H1 (cell line): ENCODE data around the gene CD151. TPM values are rescaled to one million over a fixed set of nuclear protein-coding genes. Genes with fewer than 3 reads are reported as not detected.

Experiments
- CTCF ChIA-PET: fragments of 300-600 bp; sonication (Branson Sonifier 250); formaldehyde crosslinking; loops from one replicate; lab custom pipeline; 2021; ENCODE audit not compliant: partially characterized antibody; lab: Charles Lee
- POLR2A ChIA-PET: fragments of 300-600 bp; sonication (Branson Sonifier 250); formaldehyde crosslinking; loops from one replicate; lab custom pipeline; 2021; ENCODE audit warnings: inconsistent platforms; ENCODE audit not compliant: partially characterized antibody; lab: Charles Lee
- DNase-seq, 2 experiments: peaks; one replicate each; pipeline versions ENCODE4 v3.0.0 to v3.0.0-alpha.2; 2010 to 2022; ENCODE audit warnings: low spot score in 2 of 2, low read depth in 1 of 2, mixed read lengths in 1 of 2
- FAIRE-seq: peaks from 2 replicates; lab custom pipeline; 2011; peaks lifted over from hg19 to GRCh38; lab: Jason Lieb, UNC
- H2AFZ ChIP-seq: 2 replicates; pipeline ENCODE4 v1.8.1; 2012; ENCODE audit warnings: low read length, inconsistent platforms
- H2AK5ac ChIP-seq: 2 replicates; pipeline ENCODE4 v1.6.1; 2013; ENCODE audit warnings: low read depth, low read length
- H2BK120ac ChIP-seq: replicated peaks from 2 replicates; pipeline ENCODE3; 2013; ENCODE audit warnings: low read depth, low read length, inconsistent platforms
- H2BK12ac ChIP-seq: 2 replicates; pipeline ENCODE4 v1.6.1; 2013; ENCODE audit warnings: low read depth, low read length
- H2BK15ac ChIP-seq: 2 replicates; pipeline ENCODE4 v1.6.1; 2013; ENCODE audit warnings: low read length
- H2BK20ac ChIP-seq: 2 replicates; pipeline ENCODE4 v1.6.1; 2013; ENCODE audit warnings: low read length
- H2BK5ac ChIP-seq: 2 replicates; pipeline ENCODE4 v1.6.1; 2013; ENCODE audit warnings: low read depth, low read length
- H3K14ac ChIP-seq: 2 replicates; pipeline ENCODE4 v1.6.1; 2013; ENCODE audit warnings: inconsistent platforms; ENCODE audit not compliant: insufficient read length
- H3K18ac ChIP-seq: 2 replicates; pipeline ENCODE4 v1.6.1; 2013; ENCODE audit warnings: low read length; ENCODE audit errors: extremely low read depth
- H3K23ac ChIP-seq: 2 replicates; pipeline ENCODE4 v1.6.1; 2013; ENCODE audit warnings: inconsistent platforms; ENCODE audit not compliant: insufficient read length
- H3K23me2 ChIP-seq: 2 replicates; pipeline ENCODE4 v1.6.1; 2013; ENCODE audit warnings: low read depth, low read length
- H3K27ac ChIP-seq: 2 replicates; pipeline ENCODE4 v1.6.1; 2011; ENCODE audit warnings: low read depth, low read length, inconsistent platforms
- H3K27me3 ChIP-seq, 4 experiments: replicated peaks in 1 of 4; 1 replicate in 1 of 4; 2 replicates in 3 of 4; pipeline versions ENCODE4 v1.6.1 to v1.8.1; 2011 to 2013; ENCODE audit warnings: low read length in 3 of 4, mild to moderate bottlenecking in 3 of 4, inconsistent platforms in 2 of 4, mixed read lengths in 2 of 4, moderate library complexity in 1 of 4; ENCODE audit not compliant: control insufficient read depth in 3 of 4, insufficient read depth in 3 of 4; ENCODE audit errors: extremely low read depth in 1 of 4
- H3K36me3 ChIP-seq, 4 experiments: 2 replicates each; pipeline versions ENCODE4 v1.6.1 to v1.8.1; 2011 to 2013; ENCODE audit warnings: mild to moderate bottlenecking in 4 of 4, low read length in 3 of 4, moderate library complexity in 2 of 4, control low read depth in 1 of 4, inconsistent platforms in 1 of 4; ENCODE audit not compliant: insufficient read depth in 4 of 4, control insufficient read depth in 2 of 4
- H3K4ac ChIP-seq: replicated peaks from 2 replicates; pipeline ENCODE3; 2013; ENCODE audit warnings: low read length, low read depth, mixed read lengths, inconsistent platforms; ENCODE audit not compliant: insufficient read length
- H3K4me1 ChIP-seq, 4 experiments: replicated peaks in 1 of 4; 1 replicate in 1 of 4; 2 replicates in 3 of 4; pipeline versions ENCODE4 v1.6.1 to v1.8.1; 2011 to 2013; ENCODE audit warnings: low read length in 3 of 4, inconsistent platforms in 2 of 4, mixed read lengths in 1 of 4; ENCODE audit not compliant: insufficient read depth in 4 of 4, control insufficient read depth in 3 of 4
- H3K4me2 ChIP-seq, 2 experiments: 2 replicates each; pipeline versions ENCODE4 v1.6.1 to v1.8.1; 2011 to 2013; ENCODE audit warnings: low read depth in 2 of 2, low read length in 2 of 2, control low read depth in 1 of 2, inconsistent platforms in 1 of 2, mild to moderate bottlenecking in 1 of 2; ENCODE audit not compliant: insufficient read depth in 1 of 2
- H3K4me3 ChIP-seq, 4 experiments: fragments of 200-600, 300-600 bp in 1 of 4; sonication (generic), shearing (Covaris generic), sonication (Bioruptor Twin) in 1 of 4; 2 replicates each; pipeline versions ENCODE4 v1.5.1 to v1.8.1; 2011 to 2016; ENCODE audit warnings: low read length in 4 of 4, low read depth in 3 of 4, control low read depth in 2 of 4, inconsistent platforms in 2 of 4, mild to moderate bottlenecking in 2 of 4, mixed read lengths in 1 of 4, moderate library complexity in 1 of 4; ENCODE audit not compliant: insufficient read depth in 2 of 4; ENCODE audit errors: extremely low read depth in 1 of 4
- H3K56ac ChIP-seq: replicated peaks from 2 replicates; pipeline ENCODE3; 2013; ENCODE audit warnings: low read depth, mild to moderate bottlenecking, mixed read lengths, low read length, inconsistent platforms; ENCODE audit not compliant: insufficient read length
- H3K79me1 ChIP-seq: 2 replicates; pipeline ENCODE4 v1.6.1; 2013; ENCODE audit warnings: low read depth, low read length, control low read depth
- H3K79me2 ChIP-seq, 2 experiments: 2 replicates each; pipeline versions ENCODE4 v1.6.1 to v1.8.1; 2012 to 2013; ENCODE audit warnings: low read length in 2 of 2, mild to moderate bottlenecking in 2 of 2, inconsistent platforms in 1 of 2; ENCODE audit not compliant: insufficient read depth in 2 of 2, control insufficient read depth in 1 of 2
- H3K9ac ChIP-seq, 4 experiments: replicated peaks in 1 of 4; 1 replicate in 1 of 4; 2 replicates in 3 of 4; pipeline versions ENCODE4 v1.6.1 to v1.8.1; 2011 to 2013; ENCODE audit warnings: low read depth in 3 of 4, low read length in 3 of 4, control low read depth in 2 of 4, mild to moderate bottlenecking in 2 of 4, moderate library complexity in 2 of 4, inconsistent platforms in 1 of 4; ENCODE audit errors: extremely low read depth in 1 of 4
- H3K9me3 ChIP-seq, 2 experiments: 2 replicates each; pipeline versions ENCODE4 v1.6.1 to v1.8.1; 2012 to 2013; ENCODE audit warnings: mild to moderate bottlenecking in 2 of 2, moderate library complexity in 2 of 2, control low read depth in 1 of 2, inconsistent platforms in 1 of 2, low read depth in 1 of 2, low read length in 1 of 2, mixed read lengths in 1 of 2; ENCODE audit not compliant: insufficient read depth in 2 of 2
- H4K20me1 ChIP-seq, 2 experiments: replicated peaks in 1 of 2; 2 replicates each; pipeline versions ENCODE3 to v1.8.1; 2011 to 2013; ENCODE audit warnings: inconsistent platforms in 2 of 2, low read length in 2 of 2, mild to moderate bottlenecking in 1 of 2; ENCODE audit not compliant: insufficient read depth in 2 of 2, control insufficient read depth in 1 of 2
- H4K5ac ChIP-seq: 2 replicates; pipeline ENCODE4 v1.6.1; 2013; ENCODE audit warnings: low read length, low read depth, mixed read lengths, inconsistent platforms; ENCODE audit not compliant: insufficient read length
- H4K8ac ChIP-seq: 2 replicates; pipeline ENCODE4 v1.8.0; 2013; ENCODE audit warnings: mild to moderate bottlenecking, moderate library complexity, low read length, inconsistent platforms; ENCODE audit not compliant: insufficient read depth; ENCODE audit errors: extremely low read depth
- H4K91ac ChIP-seq: replicated peaks from 2 replicates; pipeline ENCODE3; 2013; ENCODE audit warnings: low read length, mixed read lengths, inconsistent platforms; ENCODE audit not compliant: insufficient read length
- BCL11A ChIP-seq, 2 experiments: IDR thresholded peaks; one replicate each; pipeline ENCODE4 v1.6.1; 2011; ENCODE audit warnings: low read depth in 2 of 2, low read length in 2 of 2, mild to moderate bottlenecking in 2 of 2
- CBX5 ChIP-seq: fragments of 300-800, 300-1000 bp; sonication (generic); IDR thresholded peaks from 2 replicates; pipeline ENCODE4 v1.7.1; 2016; ENCODE audit warnings: antibody characterized with exemption, low read length, low read depth
- CEBPB ChIP-seq: IDR thresholded peaks from 2 replicates; pipeline ENCODE4 v1.6.1; 2012; ENCODE audit warnings: low read depth, low read length
- CREB1 ChIP-seq: IDR thresholded peaks from 2 replicates; pipeline ENCODE4 v1.6.1; 2012; ENCODE audit warnings: inconsistent platforms
- CTCF ChIP-seq, 3 experiments: IDR thresholded peaks; 1 replicate in 2 of 3; 2 replicates in 1 of 3; pipeline versions ENCODE4 v1.5.1 to v1.6.1; 2011; ENCODE audit warnings: low read length in 3 of 3, mild to moderate bottlenecking in 3 of 3, inconsistent platforms in 2 of 3, low read depth in 1 of 3, moderate library complexity in 1 of 3; ENCODE audit not compliant: insufficient read depth in 1 of 3; ENCODE audit errors: control extremely low read depth in 1 of 3
- E2F6 ChIP-seq: IDR thresholded peaks from 2 replicates; pipeline ENCODE4 v1.6.1; 2012; ENCODE audit warnings: inconsistent platforms
- JUN ChIP-seq: IDR thresholded peaks from 2 replicates; pipeline ENCODE4 v1.6.1; 2011; ENCODE audit warnings: low read depth, mild to moderate bottlenecking, improper control_type of control experiment, low read length
- MAX ChIP-seq: IDR thresholded peaks from 2 replicates; pipeline ENCODE4 v1.6.1; 2012; ENCODE audit warnings: inconsistent platforms
- SP4 ChIP-seq: IDR thresholded peaks from 2 replicates; pipeline ENCODE4 v1.6.1; 2012; ENCODE audit warnings: low read length, inconsistent platforms
- TAF1 ChIP-seq: IDR thresholded peaks from 2 replicates; pipeline ENCODE4 v1.6.1; 2011; ENCODE audit warnings: mild to moderate bottlenecking, low read depth, low read length
- WGBS, 2 experiments: shearing (Covaris generic) in 1 of 2; methylation state at CpG; one replicate each; pipeline versions ENCODE4 v1.1.6 to v1.1.7; 2013 to 2015; ENCODE audit warnings: low lambda C conversion rate in 2 of 2, mixed read lengths in 2 of 2, inconsistent platforms in 1 of 2, low coverage in 1 of 2, missing lambda C conversion rate in 1 of 2; ENCODE audit not compliant: insufficient replicate concordance in 2 of 2, insufficient coverage in 1 of 2, insufficient read length in 1 of 2; ENCODE audit errors: extremely low coverage in 1 of 2, missing lambda C conversion rate in 1 of 2; 5-methylcytosine and 5-hydroxymethylcytosine counted together
- polyA plus RNA-seq, 7 experiments: library from polyadenylated mRNA; depleted of rRNA in 3 of 7; stranded (reverse) in 5 of 7; unstranded in 2 of 7; fragments of >200 nt in 5 of 7; fragments of 200-250 nt in 2 of 7; gene quantifications; 1 replicate in 5 of 7; 2 replicates in 1 of 7; 4 replicates in 1 of 7; pipeline versions ENCODE4 v1.2.1 to v1.2.3, GENCODE V29; 2011 to 2013; ENCODE audit warnings: missing spikeins in 2 of 7, mixed read lengths in 2 of 7
- total RNA-seq: library from RNA; stranded (reverse); fragmentation: NEBNext Ultra II Directional; extraction: Animal tissue kit (Norgen Biotek cat#: 25700); gene quantifications from 2 replicates; pipeline ENCODE4 v1.2.1, GENCODE V29; 2021

CD151 gene
- total and polyA plus RNA-seq, 2 of the 8 experiments (the other 6 are each of a cell fraction or from before 2014, with no cell fraction given): 101 to 212 TPM

- Histone ChIP-seq H3K36me3 (peaks cover 0 to 12% (median 0%) of the 10 kb centered on the region in 4 experiments; a peak in 4 of 8 replicates), H4K5ac (no peak overlapping the region), H4K91ac (no peak overlapping the region), H3K4me3 (no peak overlapping the region), H3K14ac (no peak overlapping the region), H3K4ac (no peak overlapping the region), H3K4me1 (no peaks in the 10 kb centered on the region; a peak in 2 of 7 replicates), H3K9me3 (no peaks in the 10 kb centered on the region), H4K20me1 (peaks cover 8 to 25% of the 10 kb centered on the region in 2 experiments), H3K23ac (no peak overlapping the region), H2AK5ac (no peak overlapping the region), H2BK12ac (no peak overlapping the region), H2BK120ac (no peak overlapping the region), H2AFZ (no peak overlapping the region), H3K9ac (no peak overlapping the region), H3K27ac (no peak overlapping the region), H3K79me2 (no peaks in the 10 kb centered on the region), H2BK20ac (no peak overlapping the region), H3K79me1 (no peaks in the 10 kb centered on the region), H3K23me2 (no peaks in the 10 kb centered on the region), H3K56ac (no peak overlapping the region), H2BK15ac (no peak overlapping the region), H2BK5ac (no peak overlapping the region), H3K4me2 (no peak overlapping the region), H3K18ac (no peak overlapping the region), H3K27me3 (no peaks in the 10 kb centered on the region)
- DNase-seq: no peak
- CTCF ChIA-PET: interaction anchor here (2.5 to 2.8 kb wide), 2 partner anchors 14 to 28 kb away, joined by 8 to 11 read pairs; no protein-coding TSS in a partner anchor
- no peak for FAIRE-seq
- 94% methylated on average over 21 of the region's 21 CpGs; no CpG with 5 or more reads in 1 of the 2 experiments for WGBS, 2 experiments
- TF ChIP-seq E2F6 (no peak), CTCF (IDR thresholded peaks at IDR 0.05; ENCODE audit: control extremely low read depth in 1 of 3, insufficient read depth in 1 of 3, low read depth in 1 of 3, low read length in 3 of 3) (no peak), CBX5 (no peak), BCL11A (IDR thresholded peaks at IDR 0.05; ENCODE audit: low read depth in 2 of 2, low read length in 2 of 2) (no peak), JUN (no peak), TAF1 (no peak), CEBPB (no peak), SP4 (no peak), MAX (no peak), CREB1 (no peak)
- TF ChIP-seq, all 59 proteins: peak for 0
- no peak overlapping the region for H4K8ac ChIP-seq
- POLR2A ChIA-PET: interaction anchor here (1.2 to 2.8 kb wide), 8 partner anchors 8 to 33 kb away, joined by 4 to 10 read pairs (median 5); partner anchors contain the start of gene TSPAN4
These were observed 43.1 kb downstream of the CD151 start for GRCh38 chr11:875769-876301.
